Stimulated activated naive CD4-positive, alpha-beta T cell (primary cell): ENCODE results near the gene DFFA.
A peak's percentile ranks its signal among the peaks of the same experiment; 100 is the strongest.
"Not testable (repeated sequence)": the region's sequence is repeated elsewhere in the genome, so short reads cannot be mapped to it uniquely, and the experiment has no call there.

ENCODE experiments used
- DNase-seq, 6 experiments: peaks; one replicate each; lab custom pipeline; 2025; lab: John Stamatoyannopoulos, UW

DFFA gene

GRCh38 chr1:10504249-10504648 lies 31.9 kb upstream of the DFFA start:
- no peak for DNase-seq

- DNase-seq, result no peak
Measured at GRCh38 chr1:10502206-10502605, 29.9 kb upstream of the DFFA start.

GRCh38 chr1:10498231-10498630 lies 25.9 kb upstream of the DFFA start:
- no peak for DNase-seq

DNA sequence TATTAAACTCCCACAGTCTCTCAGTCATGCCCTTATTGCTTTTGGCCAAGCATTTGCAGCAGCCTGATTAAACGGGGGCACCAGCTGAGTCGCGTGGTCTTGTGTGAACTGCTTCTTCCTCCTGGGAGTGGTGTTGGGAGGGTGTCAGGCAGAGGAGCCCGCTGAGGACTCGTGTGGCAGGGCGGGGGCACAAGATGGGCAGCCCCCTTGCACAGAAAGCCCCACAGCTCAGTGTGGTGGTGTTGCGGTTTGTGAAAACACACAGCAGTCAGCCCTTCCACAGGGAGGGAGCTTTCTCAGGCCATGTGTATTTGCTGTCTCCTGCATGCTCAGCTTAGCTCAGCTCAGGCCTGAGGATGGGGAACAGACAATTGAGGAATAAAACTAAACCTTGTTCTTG lies 24.8 kb upstream of the DFFA start:
- no peak for DNase-seq

DNA sequence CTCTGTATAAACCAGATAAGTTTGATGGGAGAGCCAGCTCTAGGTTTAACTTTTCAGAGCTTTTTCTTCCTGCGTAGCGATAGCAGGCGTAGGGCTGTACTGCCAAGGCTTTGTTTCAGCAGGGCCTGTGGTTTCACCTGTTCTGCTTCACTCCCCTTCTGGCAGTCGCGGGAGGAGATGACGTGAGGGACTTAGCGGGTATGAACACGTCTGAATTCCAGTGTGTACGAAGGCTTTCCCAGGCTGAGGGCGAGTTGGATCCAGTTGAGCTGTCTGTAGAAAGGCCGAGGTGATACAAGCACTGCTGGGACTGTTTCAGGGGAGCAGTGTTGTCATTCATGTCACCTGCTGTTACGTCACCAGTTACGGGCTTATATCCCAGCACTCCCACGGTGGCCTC lies 23.6 kb upstream of the DFFA start:
- DNase-seq, result peak; percentile 29 to 74 (median 41)

- peak in 1 of 6 experiments; percentile 17 for DNase-seq
Measured at GRCh38 chr1:10495475-10495817, 23.1 kb upstream of the DFFA start.

GRCh38 chr1:10494754-10495474 lies 22.6 kb upstream of the DFFA start:
- DNase-seq, result peak; percentile 52 to 84 (median 72)

GRCh38 chr1:10494418-10494753 lies 22.1 kb upstream of the DFFA start:
- DNase-seq, result no peak

- no peak for DNase-seq
Measured at GRCh38 chr1:10490286-10490970, 18.1 kb upstream of the DFFA start.

DNA sequence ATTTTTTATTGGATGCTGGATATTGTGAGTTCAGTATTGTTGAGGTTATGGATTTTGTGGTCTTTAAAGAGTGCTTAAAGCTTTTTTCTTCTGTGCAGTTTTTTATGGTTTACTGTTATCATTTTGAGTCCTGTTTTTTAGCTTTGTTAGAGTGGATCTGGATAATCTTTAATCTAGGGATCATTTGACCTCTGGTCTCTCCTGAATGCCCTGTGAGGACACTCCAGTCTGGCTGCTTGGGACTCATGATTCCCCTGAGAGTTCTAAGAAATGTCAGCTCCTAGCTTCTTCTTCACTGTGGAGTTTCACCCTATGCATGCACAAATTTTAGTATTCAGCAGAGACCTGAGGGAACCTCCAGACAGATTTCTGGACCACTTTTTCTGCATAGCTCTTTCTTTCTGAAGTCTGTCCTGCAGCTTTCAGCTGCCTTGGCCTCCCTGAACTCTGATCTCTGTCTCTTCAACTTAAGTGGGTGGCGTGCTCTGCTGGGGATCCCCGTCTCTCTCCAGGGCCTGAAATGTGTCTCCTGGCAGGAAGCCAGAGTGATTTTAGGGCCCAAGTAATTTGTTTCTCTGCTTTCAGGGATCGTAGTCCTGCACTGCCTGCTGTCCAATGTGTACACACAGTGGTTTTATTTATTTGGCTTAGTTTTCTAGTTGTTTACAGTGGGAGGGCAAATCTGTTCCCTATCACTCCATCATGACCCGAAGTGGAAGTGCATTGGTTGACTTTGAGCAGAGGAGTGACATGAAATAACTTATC lies 17.1 kb upstream of the DFFA start:
- no peak for DNase-seq

DNA sequence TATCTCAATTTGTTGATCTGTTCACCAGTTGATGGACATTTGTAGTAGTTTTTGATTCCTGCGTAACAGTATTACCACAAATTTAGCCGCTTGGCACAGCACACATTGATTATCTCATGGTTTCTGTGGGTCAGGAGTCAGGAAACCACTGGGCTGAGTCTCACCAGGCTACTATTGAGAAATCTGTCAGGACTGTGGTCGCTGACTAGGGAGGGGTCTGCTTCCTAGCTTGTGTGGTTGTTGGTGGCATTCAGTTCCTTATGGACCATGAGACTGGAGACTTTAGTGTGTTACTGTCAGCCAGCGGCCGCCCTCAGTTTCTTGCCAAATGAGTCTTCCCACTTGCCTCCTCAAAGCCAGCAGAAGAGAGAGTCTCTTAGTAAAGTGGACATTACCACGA lies 12.2 kb upstream of the DFFA start:
- no peak for DNase-seq

- DNase-seq, result no peak
Measured at GRCh38 chr1:10480614-10481013, 8.3 kb upstream of the DFFA start.

GRCh38 chr1:10479296-10479695 lies 7.0 kb upstream of the DFFA start:
- no peak for DNase-seq

- DNase-seq, result no peak
Measured at GRCh38 chr1:10475510-10475909, 3.2 kb upstream of the DFFA start.

DNA sequence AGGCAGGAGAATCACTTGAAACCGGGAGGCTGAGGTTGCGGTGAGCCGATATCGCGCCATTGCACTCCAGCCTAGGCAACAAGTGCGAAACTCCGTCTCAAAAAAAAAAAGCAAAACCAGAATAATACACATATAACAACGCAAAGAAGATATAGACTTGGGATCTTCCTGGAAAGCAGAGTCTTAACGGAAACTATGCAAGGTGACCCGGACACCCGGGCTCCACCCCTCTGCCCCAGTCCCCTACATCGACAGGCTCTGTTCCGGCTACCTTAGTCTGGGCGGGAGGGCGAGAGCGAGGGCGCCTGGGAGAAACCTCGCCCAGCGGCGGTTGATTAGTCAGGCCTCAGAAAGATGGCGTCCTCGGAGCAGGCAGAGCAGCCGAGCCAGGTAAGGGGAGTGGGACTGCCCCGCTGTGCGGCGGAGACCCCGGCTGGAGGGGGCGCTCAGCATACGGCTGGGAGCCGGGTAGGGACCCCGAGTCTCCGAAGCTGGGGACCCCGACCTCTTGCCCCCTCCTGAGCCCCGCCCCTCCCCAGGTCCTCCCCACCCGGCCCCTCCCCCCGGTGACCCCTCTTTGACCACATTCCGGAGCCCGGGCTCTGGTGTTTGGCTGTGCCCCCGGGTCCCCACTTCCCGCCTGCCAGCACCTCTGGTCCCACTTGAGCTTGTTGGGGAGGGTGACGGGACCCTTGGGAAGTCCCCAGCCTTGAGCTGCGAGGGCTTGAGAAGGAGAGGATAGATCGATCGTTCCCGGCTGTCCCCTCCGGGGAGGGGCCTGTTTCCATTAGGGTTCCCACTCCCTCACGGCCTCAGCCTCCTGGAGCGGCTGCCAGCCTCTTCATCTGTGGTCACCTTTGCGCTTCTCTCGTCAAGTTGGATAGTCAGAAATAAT lies 2.5 kb upstream of the DFFA start, which contains the start of gene PEX14:
Gene PEX14 (plus strand): TSS at position 338 of the 895 bp plus-strand sequence. CDS start 17 bp downstream, at position 355.
- DNase-seq, result peak; percentile 64 to 79 (median 74)

DNA sequence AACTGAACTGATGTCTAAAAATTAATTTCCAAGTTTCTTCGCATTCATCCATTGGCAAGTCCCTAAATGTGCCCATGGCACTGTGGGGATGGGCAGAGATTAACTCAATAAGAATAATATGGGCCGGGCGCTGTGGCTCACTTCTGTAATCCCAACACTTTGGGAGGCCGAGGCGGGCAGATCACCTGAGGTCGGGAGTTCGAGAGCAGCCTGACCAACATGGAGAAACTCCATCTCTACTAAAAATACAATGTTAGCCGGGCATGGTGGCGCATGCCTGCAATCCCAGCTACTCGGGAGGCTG lies 1.9 kb upstream of the DFFA start:
- not testable (repeated sequence) for DNase-seq

DNA sequence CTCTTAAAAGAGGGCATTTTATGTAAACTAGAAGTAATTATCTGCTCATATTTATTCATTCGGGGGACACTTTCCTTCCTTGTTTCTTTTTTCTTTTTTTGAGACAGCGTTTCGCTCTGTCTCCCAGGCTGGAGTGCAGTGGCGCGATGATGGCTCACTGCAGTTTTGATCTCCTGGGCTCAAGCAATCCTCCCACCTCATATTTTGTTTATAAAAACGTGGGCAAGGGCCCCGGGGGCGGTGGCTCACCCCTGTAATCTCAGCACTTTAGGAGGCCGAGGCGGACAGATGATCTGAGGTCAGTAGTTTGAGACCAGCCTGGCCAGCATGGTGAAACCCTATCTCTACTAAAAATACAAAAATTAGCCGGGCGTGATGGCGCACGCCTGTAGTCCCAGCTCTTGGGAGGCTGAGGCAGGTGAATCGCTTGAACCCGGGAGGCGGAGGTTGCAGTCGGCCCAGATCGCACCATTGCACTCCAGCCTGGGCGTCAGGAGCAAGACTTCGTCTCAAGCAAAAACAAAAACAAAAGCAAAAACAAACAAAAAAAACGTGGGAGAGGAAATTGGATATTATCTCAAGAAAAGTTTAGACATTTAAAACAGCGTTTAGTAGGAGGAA lies 926 bp upstream of the DFFA start:
- DNase-seq, result no peak

GRCh38 chr1:10471411-10472219 lies 714 bp downstream of the DFFA start:
- no peak for DNase-seq

- no peak for DNase-seq
Measured at GRCh38 chr1:10470043-10470442, 2.3 kb downstream of the DFFA start.

DNA sequence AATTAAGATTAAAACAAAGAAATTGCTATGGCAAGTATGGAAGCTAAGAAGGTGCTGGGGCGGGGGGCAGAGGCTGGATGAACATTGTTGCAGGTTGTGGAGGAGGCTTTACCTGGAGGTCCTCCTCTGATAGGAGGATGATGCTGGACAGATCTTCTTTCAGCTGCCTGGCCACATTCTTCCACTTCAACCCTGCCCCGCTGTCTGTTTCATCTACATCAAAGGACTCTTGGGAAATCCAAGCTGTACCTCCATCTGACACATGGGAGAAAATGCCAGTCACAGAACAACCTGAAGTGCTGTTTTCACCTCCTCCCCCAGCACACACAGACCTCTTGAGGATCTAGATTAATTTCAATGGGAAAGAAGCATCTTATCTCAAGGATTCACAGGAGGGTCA lies 5.3 kb downstream of the DFFA start:
- DNase-seq, result no peak

- DNase-seq, result no peak
Measured at GRCh38 chr1:10459184-10459583, 13.1 kb downstream of the DFFA start.
